SU-DHL-6 (cell line): ENCODE results near the gene KCNK4.

Source experiments
- H2AFZ ChIP-seq: fragments of 200-600 bp; sonication (generic); 2 replicates; pipeline ENCODE4 v1.6.1; 2014; ENCODE audit warnings: low read depth, mild to moderate bottlenecking, moderate library complexity, mixed read lengths, antibody characterized with exemption, low read length; ENCODE audit not compliant: severe bottlenecking
- H3F3A ChIP-seq: fragments of 200-600 bp; shearing (Covaris generic); 2 replicates; pipeline ENCODE4 v1.6.0; 2016; ENCODE audit warnings: antibody characterized with exemption, mild to moderate bottlenecking; ENCODE audit not compliant: insufficient read depth
- H3K27ac ChIP-seq: fragments of 200-600 bp; sonication (generic); 2 replicates; pipeline ENCODE4 v1.5.1; 2016; ENCODE audit warnings: low read depth, mild to moderate bottlenecking, low read length, moderate library complexity, mixed read lengths
- H3K27me3 ChIP-seq: fragments of 200-600 bp; sonication (generic), shearing (Covaris generic); 2 replicates; pipeline ENCODE4 v1.6.0; 2014; ENCODE audit warnings: mild to moderate bottlenecking, low read length
- H3K36me3 ChIP-seq: fragments of 200-600 bp; sonication (generic); 2 replicates; pipeline ENCODE4 v1.6.1; 2014; ENCODE audit warnings: mild to moderate bottlenecking, low read length, mixed read lengths
- H3K4me2 ChIP-seq: fragments of 300-600, 200-600 bp; shearing (Covaris generic), sonication (generic); 2 replicates; pipeline ENCODE4 v1.6.0; 2014; ENCODE audit warnings: low read length, low read depth, mild to moderate bottlenecking; ENCODE audit not compliant: poor library complexity, severe bottlenecking
- H3K4me3 ChIP-seq: fragments of 200-600 bp; sonication (generic); 2 replicates; pipeline ENCODE4 v1.5.1; 2014; ENCODE audit warnings: antibody characterized with exemption, low read length, mild to moderate bottlenecking, mixed read lengths; ENCODE audit not compliant: insufficient read depth, poor library complexity, severe bottlenecking
- H3K79me2 ChIP-seq: fragments of 200-600 bp; sonication (generic); 2 replicates; pipeline ENCODE4 v1.6.1; 2014; ENCODE audit warnings: mild to moderate bottlenecking, low read length, moderate library complexity; ENCODE audit not compliant: insufficient read depth
- H3K9ac ChIP-seq: fragments of 200-600 bp; sonication (generic); 2 replicates; pipeline ENCODE4 v1.7.0; 2014; ENCODE audit warnings: mild to moderate bottlenecking, low read length
- H3K9me2 ChIP-seq: fragments of 200-600 bp; sonication (generic); replicated peaks from 2 replicates; pipeline ENCODE4 v1.6.1; 2014; ENCODE audit warnings: low read length; ENCODE audit not compliant: insufficient read depth
- H3K9me3 ChIP-seq: fragments of 200-600 bp; sonication (generic); 2 replicates; pipeline ENCODE4 v1.6.1; 2014; ENCODE audit warnings: low read length, mixed read lengths; ENCODE audit not compliant: insufficient read depth
- H4K20me1 ChIP-seq: fragments of 200-600 bp; sonication (generic); 2 replicates; pipeline ENCODE4 v1.6.1; 2014; ENCODE audit warnings: low read depth, mild to moderate bottlenecking, antibody characterized with exemption, low read length, moderate library complexity, mixed read lengths
- CTCF ChIP-seq: fragments of 200-600 bp; sonication (generic); IDR thresholded peaks from one replicate; pipeline ENCODE4 v1.5.1; 2017; ENCODE audit warnings: antibody characterized with exemption, mild to moderate bottlenecking, low read length, moderate library complexity; ENCODE audit not compliant: insufficient read depth, poor library complexity, severe bottlenecking
- EZH2phosphoT487 ChIP-seq: fragments of 200-600 bp; sonication (generic), shearing (Covaris generic); conservative IDR thresholded peaks from 2 replicates; pipeline ENCODE4 v1.6.1; 2018; ENCODE audit warnings: mild to moderate bottlenecking, antibody characterized with exemption, low read length, moderate library complexity, mixed read lengths

Gene KCNK4

GRCh38 chr11:64267207-64267945 is 23.7 kb upstream of the KCNK4 start:
- TF ChIP-seq CTCF (no peak), EZH2phosphoT487 (no peak)

GRCh38 chr11:64268025-64268892 is 22.8 kb upstream of the KCNK4 start:
- H3K27me3 ChIP-seq: no peaks in the 10 kb centered on the region
- H3F3A ChIP-seq: peaks cover 15% of the 10 kb centered on the region; the same call in 1 of the 2 replicates
- peak overlapping the region; percentile 84 for H3K4me3 ChIP-seq
- H3K9ac ChIP-seq: peak overlapping the region; percentile 92
- no peaks in the 10 kb centered on the region for H3K9me2 ChIP-seq
- H3K4me2 ChIP-seq: peak overlapping the region; percentile 91
- TF ChIP-seq EZH2phosphoT487: no peak
- TF ChIP-seq CTCF: no peak
- peak overlapping the region; percentile 88 for H3K27ac ChIP-seq
- 0 out of 2 replicates have a peak, but pooled peaks cover 6% of the 10 kb centered on the region for H3K79me2 ChIP-seq
- H4K20me1 ChIP-seq: no peaks in the 10 kb centered on the region
- no peak overlapping the region for H2AFZ ChIP-seq
- no peaks in the 10 kb centered on the region for H3K36me3 ChIP-seq
- no peaks in the 10 kb centered on the region for H3K9me3 ChIP-seq

More at GRCh38 chr11:64267207-64267945, 23.7 kb upstream of the KCNK4 start:
- Histone ChIP-seq H3K9me2 (no peaks in the 10 kb centered on the region), H4K20me1 (no peaks in the 10 kb centered on the region), H3F3A (peaks cover 13% of the 10 kb centered on the region; the same call in 1 of the 2 replicates), H2AFZ (no peak overlapping the region), H3K9ac (no peak overlapping the region), H3K27ac (no peak overlapping the region), H3K4me2 (no peak overlapping the region), H3K27me3 (no peaks in the 10 kb centered on the region), H3K79me2 (0 out of 2 replicates have a peak, but pooled peaks cover 6% of the 10 kb centered on the region), H3K4me3 (no peak overlapping the region), H3K9me3 (no peaks in the 10 kb centered on the region), H3K36me3 (no peaks in the 10 kb centered on the region)

- Histone ChIP-seq H3K4me3 (peak overlapping the region; percentile 84), H3K36me3 (no peaks in the 10 kb centered on the region), H3F3A (peaks cover 15% of the 10 kb centered on the region; the same call in 1 of the 2 replicates), H3K4me2 (peak overlapping the region; percentile 91), H2AFZ (peak overlapping the region; percentile 52), H3K9me3 (no peaks in the 10 kb centered on the region), H3K79me2 (0 out of 2 replicates have a peak, but pooled peaks cover 6% of the 10 kb centered on the region), H3K27me3 (no peaks in the 10 kb centered on the region), H3K9me2 (no peaks in the 10 kb centered on the region), H3K27ac (peak overlapping the region; percentile 88), H4K20me1 (no peaks in the 10 kb centered on the region), H3K9ac (peak overlapping the region; percentile 92)
- TF ChIP-seq EZH2phosphoT487 (no peak), CTCF (no peak)
These were observed 22.1 kb upstream of the KCNK4 start for GRCh38 chr11:64268893-64269539.
